HG03378 (cell line): ENCODE results near the gene PMEPA1.

ENCODE experiments used
- ATAC-seq: cut with Tn5 transposase; IDR thresholded peaks from one replicate; pipeline ENCODE4 v1.9.1; 2021; ENCODE audit warnings: mild to moderate bottlenecking, moderate library complexity; ENCODE audit not compliant: unreplicated experiment

The PMEPA1 gene

DNA sequence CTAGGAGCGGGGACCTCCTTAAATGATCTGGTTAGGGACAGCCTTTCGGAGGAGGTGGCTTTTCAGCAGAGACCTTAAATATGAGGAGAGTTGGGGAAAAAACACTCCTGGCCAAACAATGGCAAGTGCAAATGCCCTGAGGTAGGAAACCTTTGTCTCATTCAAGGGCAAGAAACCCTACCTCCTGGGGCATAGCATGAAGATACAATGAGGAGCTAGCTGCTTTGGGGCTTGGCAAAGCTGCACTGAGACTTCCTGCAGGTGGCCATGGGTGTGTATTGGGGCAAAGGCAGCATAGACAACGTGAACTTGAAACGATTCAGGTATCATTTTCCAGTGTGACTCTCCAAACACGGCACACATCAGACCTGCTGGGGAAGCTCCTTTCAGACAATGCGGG is 30.7 kb downstream of the PMEPA1 start:
- ATAC-seq = no peak

GRCh38 chr20:57678340-57678739 is 31.5 kb downstream of the PMEPA1 start:
- ATAC-seq = no peak

GRCh38 chr20:57677584-57677982 is 32.2 kb downstream of the PMEPA1 start:
- no peak for ATAC-seq

DNA sequence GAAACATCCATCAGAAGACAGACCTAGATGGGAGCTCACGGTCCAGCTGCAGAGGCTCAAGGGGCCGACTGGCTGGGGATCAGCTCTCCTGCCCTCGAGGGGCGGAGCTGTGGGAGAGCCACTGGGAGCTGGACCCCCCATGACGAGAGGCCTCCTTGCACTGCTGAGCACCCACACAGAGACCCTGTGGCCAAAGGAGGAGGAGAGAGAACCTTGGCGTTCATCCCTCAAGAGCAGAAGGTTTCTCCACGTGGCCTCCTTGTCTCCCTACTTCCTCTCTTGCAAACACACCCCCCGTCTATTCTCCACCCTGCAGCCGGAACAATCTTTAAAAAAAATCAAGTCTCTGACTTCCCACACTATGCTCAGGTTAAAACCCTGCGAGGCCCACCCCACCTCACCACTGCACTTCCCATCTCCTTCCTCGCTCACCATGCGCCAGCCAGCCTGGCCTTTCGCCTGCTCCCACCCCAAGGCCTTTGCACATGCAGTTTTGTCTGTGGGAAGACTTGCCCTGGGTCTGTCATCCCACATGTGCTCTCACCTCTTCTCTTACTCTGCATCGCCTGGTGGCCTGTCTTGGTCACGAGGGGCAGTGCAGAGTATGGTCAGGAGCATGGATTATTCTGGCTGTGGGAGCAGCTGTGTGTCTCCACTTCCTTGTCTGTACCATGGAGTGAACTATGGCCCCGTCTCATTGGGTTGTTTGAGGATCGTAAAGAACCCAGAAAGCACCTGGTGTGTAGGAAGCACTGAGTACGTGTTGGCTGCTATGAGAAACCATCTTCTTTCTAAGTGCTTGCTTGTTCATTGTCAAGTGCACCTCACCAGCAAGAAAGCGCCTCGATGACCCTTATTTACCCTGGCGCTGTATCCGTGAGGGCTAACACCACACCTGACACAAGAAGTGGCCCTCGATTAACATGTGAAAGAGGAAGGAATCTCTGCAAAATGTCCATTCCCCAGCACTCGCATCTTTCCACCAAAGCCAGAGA is 32.9 kb downstream of the PMEPA1 start:
- no peak for ATAC-seq

DNA sequence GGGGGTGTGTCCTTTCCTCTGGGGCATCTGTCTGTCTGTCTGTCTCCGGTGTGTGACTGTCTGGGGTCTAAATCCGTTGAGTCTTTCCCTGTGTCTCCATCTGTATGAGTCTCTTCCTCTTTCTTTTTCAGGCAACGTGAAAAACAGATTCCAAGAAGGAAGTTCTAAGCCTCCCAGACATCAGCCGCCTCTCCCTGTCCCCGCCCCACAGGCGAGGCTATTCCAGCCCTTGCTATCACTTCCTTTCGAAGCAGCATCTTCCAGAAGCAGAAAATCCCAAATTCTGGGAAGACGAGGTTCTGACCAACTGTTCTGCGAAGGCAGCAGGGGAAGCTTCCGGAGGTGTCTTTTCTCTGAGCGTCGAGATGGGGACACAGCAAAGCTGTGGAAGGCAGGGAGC is 34.0 kb downstream of the PMEPA1 start:
- ATAC-seq = no peak

- no peak for ATAC-seq
Observed at GRCh38 chr20:57672953-57673575, 36.8 kb downstream of the PMEPA1 start.

- no peak for ATAC-seq
Observed at GRCh38 chr20:57672164-57672563, 37.7 kb downstream of the PMEPA1 start.

- no peak for ATAC-seq
Observed at GRCh38 chr20:57671662-57672061, 38.2 kb downstream of the PMEPA1 start.

- ATAC-seq = no peak
Observed at GRCh38 chr20:57671072-57671391, 38.8 kb downstream of the PMEPA1 start.

DNA sequence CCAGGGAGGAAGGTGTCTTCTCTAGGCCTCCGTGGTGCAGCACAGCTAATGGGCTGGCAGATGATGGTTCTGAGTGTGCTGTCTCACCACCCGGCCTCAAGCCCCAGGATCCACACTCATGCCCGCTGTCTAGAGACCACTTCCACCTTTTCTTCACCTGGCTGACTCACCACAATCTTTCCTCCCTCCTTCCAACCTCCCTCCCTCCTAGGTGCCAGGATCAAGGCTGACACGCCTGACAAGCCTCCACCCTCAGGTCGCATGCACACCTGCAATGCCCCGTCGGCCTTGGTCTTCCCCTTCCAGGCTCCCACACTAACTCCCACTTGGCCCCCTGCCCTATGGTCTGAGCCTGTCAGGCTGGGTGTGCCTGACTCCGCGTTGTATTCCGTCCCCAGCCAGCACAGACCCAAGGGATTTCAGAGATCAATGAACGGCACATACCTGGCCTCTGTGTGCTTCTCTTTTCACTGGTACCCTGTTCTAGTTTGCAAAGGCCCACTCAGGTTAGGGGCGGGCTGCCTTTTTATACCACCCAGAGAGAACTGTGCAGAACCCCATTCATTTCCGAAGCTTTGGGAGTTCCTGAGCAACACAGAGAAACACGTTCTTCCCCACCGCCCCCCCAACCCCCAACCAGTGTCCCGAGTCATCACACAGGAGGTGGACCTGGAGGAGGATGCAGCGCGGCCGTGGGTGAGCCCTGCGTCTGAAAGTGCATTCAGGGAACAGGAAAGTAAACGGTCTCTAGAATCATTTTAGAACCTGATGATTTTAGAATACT is 39.3 kb downstream of the PMEPA1 start:
- ATAC-seq = no peak

GRCh38 chr20:57669632-57670031 is 40.2 kb downstream of the PMEPA1 start:
- no peak for ATAC-seq

- no peak for ATAC-seq
Observed at GRCh38 chr20:57667924-57668782, 41.7 kb downstream of the PMEPA1 start.

DNA sequence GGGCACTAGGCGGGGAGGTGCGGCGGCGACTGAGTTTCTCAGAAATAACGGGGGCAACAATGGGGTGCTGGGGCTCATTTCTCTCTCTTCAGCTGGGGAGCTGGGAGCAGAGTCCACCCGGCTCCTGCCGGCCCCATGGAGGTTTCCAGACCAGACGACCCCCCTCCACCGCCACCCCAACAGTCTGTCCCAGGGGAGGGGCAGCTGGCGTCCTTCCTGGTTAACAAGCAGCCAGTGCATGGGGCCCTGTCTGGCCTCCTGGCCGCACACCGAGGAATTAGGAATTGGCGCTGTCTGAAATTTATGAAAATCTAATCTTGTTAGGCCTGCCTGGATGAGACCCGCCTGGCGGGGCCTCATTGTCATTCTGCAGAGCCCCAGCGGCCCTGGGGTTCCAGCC is 42.4 kb downstream of the PMEPA1 start:
- no peak for ATAC-seq

GRCh38 chr20:57666834-57667157 is 43.0 kb downstream of the PMEPA1 start:
- ATAC-seq = no peak

DNA sequence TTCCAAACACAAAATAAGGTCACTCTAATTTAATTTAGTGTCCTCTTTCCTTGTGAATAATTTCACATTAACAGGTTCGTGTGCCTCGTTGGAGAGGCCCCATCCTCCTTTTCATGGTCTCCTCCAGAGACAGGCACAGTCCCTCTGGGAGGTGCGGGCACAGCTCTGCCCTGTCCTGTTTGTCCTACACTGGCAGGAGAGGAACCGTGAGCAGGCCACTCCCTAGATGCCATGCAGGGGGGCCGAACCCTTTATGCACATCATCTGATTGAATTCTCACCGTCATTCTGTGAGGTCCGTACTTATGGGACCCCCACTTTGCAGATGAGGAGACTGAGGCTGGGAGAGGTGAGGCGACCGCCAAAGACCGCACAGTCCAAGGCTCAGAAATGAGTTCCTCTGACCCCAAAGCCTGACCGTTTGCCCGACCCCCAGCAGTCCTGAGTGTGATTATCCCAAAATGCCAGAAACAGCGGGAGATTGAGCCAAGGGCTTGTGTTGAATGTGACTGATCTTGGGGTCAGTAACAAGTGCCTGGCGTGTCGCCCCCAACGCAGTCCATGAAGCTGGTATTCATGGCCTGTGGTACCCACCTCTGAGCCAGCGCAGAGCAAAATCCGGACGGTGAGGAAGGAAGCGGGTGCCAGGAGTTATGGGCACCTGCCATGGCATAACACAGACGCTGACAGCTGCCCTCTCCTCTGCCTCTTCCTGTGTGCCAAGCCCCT is 43.5 kb downstream of the PMEPA1 start:
- no peak for ATAC-seq

GRCh38 chr20:57665589-57665971 is 44.2 kb downstream of the PMEPA1 start:
- no peak for ATAC-seq

DNA sequence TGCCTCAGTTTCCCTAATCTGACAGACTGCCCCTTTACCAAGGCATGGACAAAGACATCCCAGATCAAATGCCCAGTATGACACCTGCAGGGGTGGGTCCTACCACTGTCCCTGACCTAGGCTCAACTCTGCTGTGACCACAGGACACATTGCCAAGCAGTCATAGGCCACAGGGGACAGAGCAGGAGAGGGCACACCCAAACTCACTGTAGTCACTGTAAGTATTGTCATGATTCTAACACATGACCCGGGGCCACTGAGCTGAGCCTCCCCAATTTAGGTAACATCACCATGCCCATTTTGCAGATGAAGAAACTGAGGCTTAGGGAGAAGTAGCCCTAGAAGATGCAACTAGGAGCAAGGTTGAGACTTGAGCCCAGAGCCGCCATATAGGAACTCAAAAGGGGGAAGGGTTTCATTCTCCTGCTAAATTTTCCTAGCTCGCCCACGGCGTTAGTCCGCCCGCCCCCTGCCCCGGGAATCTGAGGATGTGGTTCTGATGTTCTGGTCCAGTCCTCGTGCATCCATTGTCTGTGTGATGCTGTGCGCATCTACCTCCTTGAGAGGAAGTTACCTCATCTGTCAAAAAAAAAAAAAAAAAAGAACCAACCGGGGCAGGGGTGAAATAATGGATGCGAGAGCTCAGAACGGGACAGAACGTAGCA is 44.8 kb downstream of the PMEPA1 start:
- no peak for ATAC-seq

DNA sequence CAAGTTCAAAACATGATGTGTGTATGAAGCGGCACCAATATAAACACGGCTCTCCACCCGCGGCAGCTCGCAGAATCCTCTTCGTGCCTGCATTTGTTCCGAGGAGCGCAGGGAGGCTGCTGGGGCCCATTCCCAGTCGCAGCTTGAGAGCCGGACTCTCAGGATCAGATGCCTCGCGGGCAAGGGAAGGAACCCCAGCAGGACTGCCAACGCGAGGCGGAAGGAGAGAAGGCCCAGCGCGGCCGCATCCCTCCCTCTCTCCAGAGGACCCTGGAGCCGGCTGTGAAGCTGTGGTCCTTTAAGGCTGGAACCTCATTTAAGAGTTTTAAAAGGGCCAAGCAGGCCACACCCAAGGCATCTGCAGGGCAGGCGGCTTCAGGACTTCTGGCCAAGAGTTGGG is 45.3 kb downstream of the PMEPA1 start:
- ATAC-seq = no peak

- ATAC-seq = no peak
Observed at GRCh38 chr20:57663681-57664451, 45.9 kb downstream of the PMEPA1 start.
